Forelimb muscle (tissue), 1 donor: Measurements from ENCODE around the gene PCDH11X. TPM values are rescaled to one million over a fixed set of nuclear protein-coding genes. Genes with fewer than 3 reads are reported as not detected.
"Not testable (repeated sequence)": the region's sequence is repeated elsewhere in the genome, so short reads cannot be mapped to it uniquely, and the experiment has no call there.

Source experiments
- DNase-seq: peaks from one replicate; pipeline ENCODE4 v3.0.0-alpha.2; 2013; ENCODE audit warnings: low read depth
- polyA plus RNA-seq: library from polyadenylated mRNA; unstranded; fragments of 120-200 nt; gene quantifications from one replicate; pipeline ENCODE4 v1.2.1, GENCODE V29; 2013; ENCODE audit not compliant: insufficient read length

Gene PCDH11X, protein sequence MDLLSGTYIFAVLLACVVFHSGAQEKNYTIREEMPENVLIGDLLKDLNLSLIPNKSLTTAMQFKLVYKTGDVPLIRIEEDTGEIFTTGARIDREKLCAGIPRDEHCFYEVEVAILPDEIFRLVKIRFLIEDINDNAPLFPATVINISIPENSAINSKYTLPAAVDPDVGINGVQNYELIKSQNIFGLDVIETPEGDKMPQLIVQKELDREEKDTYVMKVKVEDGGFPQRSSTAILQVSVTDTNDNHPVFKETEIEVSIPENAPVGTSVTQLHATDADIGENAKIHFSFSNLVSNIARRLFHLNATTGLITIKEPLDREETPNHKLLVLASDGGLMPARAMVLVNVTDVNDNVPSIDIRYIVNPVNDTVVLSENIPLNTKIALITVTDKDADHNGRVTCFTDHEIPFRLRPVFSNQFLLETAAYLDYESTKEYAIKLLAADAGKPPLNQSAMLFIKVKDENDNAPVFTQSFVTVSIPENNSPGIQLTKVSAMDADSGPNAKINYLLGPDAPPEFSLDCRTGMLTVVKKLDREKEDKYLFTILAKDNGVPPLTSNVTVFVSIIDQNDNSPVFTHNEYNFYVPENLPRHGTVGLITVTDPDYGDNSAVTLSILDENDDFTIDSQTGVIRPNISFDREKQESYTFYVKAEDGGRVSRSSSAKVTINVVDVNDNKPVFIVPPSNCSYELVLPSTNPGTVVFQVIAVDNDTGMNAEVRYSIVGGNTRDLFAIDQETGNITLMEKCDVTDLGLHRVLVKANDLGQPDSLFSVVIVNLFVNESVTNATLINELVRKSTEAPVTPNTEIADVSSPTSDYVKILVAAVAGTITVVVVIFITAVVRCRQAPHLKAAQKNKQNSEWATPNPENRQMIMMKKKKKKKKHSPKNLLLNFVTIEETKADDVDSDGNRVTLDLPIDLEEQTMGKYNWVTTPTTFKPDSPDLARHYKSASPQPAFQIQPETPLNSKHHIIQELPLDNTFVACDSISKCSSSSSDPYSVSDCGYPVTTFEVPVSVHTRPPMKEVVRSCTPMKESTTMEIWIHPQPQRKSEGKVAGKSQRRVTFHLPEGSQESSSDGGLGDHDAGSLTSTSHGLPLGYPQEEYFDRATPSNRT (N-terminal part only)
- polyA plus RNA-seq: 0.04 TPM

DNA sequence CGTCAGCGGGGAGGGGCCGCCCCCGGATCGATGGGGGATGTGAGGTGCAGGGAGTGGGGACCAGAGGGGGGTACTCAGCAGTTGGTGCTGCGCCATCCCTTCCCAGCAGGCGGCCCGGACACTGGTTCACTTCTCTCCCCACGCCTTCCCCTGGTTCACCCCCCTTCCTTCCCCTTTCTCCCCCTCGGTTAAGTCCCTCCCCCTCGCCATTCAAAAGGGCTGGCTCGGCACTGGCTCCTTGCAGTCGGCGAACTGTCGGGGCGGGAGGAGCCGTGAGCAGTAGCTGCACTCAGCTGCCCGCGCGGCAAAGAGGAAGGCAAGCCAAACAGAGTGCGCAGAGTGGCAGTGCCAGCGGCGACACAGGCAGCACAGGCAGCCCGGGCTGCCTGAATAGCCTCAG, at the start of gene PCDH11X:
TSS of gene PCDH11X (plus strand) at position 241 of the 400 bp plus-strand sequence. CDS start 56,130 bp downstream, outside the sequence.
- DNase-seq: not testable (repeated sequence)

DNA sequence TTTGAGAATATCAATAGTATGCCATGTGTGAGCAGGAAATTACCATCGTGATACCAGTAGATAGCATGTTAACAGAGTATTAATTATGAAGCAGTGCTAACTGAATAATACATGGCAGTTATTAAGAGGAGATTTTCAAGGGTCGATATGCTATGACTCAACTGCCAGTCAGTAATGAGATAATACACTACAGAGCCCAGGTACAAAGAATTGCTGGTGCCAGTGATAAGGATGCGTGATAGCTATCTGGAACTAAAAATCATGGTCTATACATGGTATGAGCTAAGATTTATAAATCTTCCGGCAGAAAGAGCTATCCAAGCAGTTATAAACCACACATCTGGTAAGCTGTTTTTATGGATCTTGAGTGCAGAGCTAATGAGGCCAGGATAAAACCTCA, 31.7 kb upstream of the PCDH11X start:
- DNase-seq: not testable (repeated sequence)

DNA sequence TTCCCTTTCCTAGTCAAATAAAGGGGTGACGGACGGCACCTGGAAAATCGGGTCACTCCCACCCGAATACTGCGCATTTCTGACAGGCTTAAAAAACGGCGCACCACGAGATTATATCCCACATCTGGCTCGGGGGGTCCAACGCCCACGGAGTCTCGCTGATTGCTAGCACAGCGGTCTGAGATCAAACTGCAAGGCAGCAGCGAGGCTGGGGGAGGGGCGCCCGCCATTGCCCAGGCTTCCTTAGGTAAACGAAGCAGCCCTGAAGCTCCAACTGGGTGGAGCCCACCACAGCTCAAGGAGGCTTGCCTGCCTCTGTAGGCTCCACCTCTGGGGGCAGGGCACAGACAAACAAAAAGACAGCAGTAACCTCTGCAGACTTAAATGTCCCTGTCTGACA, 26.2 kb upstream of the PCDH11X start:
- DNase-seq: not testable (repeated sequence)

DNA sequence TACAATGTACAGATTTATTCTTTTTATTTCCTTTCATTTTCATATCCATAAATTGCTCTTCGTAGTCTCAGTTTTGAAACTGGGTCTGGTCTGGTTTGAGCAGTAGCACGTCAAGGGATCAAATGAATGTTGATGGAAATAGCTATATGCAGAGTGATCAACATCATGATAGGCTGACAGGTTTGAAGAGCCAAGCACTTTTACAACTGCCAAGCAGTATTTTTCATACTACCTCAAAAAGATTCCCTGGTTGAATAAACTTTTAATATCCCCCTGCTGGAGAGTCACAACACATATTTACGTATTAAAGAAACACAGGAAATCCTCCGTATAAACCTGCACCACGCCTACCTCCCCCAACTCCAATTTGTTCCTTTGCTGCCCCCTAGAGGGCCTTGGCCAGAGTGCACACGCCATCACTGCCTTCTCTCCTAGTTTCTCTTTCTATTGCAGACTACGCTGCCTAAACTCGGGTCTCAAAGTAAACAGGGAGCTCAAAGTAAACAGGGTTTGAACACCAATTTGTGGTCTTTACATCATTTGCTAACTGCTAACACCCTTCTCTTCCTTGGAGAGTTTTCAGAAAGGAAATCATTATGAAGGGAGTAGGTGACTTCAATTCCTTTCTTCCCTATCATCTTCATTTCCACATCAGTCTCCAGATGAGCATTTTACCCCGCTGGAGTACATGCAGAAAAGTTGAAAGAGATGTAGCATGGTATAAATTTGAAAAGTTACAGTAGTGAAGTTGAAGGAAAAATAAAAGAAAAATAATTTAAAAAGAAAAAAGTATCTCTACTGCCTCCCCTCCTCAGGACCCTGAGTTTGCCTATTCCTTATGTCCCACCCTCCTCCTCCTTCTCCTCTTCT, 8.3 kb upstream of the PCDH11X start:
- DNase-seq: not testable (repeated sequence)

DNA sequence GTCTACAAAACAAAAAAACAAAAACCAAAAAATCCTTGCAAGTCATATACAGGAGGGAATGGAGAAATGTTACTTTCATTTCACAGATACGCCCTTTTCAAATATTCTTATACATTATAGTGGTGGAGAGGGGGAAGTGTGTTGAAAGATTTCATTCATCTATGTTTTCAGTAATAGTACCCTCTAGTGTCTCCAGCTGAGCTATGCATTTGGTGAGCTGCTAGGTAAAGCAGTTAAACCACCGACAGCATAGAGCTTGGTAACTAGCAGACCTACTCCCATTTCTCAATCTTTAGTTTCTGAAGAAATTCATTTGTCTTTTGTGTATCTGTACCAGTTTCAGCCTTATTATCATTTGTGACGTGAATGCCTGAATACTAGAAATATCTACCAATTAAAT, 5.2 kb upstream of the PCDH11X start:
- not testable (repeated sequence) for DNase-seq

DNA sequence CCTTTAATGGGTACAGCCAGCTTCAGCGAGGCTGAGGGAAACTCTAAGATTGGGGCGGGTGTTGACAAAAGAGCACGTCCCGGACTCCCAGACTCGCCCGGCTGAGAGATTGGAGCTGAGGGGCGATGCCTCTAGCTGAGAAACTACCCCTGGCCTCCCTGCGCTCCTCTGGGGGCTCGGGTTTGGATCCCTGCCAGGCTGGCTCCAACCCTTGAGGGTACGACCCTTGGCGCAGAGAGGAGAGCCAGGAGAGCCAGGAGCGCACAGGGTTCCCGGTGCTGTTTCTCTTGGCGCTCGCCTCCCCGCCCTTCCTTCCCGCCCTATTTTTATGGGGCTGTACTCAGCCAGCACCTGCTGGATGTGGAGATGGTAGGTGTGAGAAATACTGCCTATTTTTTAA, 833 bp downstream of the PCDH11X start:
- not testable (repeated sequence) for DNase-seq

DNA sequence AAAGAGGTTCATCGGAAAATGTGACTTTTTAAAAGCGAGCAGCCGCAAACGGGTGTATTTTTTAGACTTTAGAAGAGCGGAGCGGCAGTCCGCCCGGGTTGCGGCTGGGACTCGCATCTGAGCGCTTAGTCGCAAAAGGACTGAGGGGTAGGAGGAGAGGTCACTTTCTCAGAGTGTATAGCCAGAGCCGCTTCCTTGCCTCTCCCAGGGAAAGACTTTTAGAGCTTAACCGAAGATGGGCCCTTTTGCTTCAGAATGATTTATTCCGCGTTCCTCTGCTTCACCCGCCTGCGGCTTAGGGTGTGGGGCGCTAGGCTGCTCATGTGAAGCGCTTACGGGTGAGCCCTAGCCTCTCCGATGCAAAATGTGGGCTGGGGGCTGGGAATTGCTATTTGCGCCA, 1.5 kb downstream of the PCDH11X start:
- not testable (repeated sequence) for DNase-seq

DNA sequence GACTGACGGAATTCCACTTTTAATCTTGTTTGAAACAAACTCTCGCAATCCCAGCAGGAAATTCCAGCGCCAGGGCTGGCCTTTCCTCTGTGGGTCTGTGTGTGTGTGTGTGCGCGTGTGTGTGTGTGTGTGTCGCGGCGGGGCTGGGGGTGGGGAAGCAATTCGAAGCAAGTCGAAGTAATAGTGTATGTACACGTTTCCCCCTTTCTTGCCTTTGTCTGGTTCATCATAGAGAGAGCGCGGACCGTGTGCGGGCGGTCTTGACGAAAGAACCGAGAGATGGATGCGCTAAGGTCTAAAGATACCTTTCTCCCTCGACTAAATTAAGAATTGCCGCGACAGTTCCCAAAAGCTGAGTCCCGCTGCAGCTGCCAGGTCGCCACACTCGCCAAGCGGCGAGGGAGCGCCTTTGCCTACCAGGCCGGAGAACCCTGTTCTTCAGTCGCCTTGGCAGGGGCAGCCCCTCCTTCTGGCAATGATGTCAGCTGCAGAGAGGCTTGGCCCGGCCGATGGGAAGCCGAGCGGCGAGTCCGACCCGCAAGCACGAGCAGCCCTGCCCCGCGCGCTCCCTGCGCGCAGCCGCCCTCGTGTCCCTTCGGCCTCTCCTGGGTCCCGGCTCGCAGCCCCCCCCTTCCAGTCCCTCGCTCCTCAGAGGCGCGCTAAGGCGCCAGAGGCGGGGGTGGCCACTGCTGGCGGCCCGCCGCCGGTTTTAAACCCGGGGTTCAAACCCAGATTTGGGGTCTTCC, 2.6 kb downstream of the PCDH11X start:
- DNase-seq: not testable (repeated sequence)

DNA sequence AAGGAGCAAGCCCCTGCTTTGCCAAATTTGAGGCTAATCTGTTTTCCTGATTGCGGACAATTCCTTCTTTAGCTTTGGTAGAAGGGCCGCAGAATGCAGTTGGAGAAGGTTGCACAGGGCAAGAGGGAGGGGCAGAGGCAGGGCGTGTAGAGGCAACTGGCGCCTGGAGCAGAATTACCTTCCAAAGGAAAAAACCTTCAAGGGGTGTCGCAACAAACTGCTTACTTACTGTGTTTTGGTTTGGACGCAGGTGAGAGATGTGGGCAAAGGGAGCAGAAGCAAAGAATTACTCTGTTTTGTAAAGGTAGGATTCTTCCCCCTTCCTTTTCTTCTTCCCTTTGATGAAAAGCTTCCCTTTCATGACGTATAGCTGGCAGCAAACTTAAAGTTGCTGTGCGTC, 3.6 kb downstream of the PCDH11X start:
- not testable (repeated sequence) for DNase-seq

DNA sequence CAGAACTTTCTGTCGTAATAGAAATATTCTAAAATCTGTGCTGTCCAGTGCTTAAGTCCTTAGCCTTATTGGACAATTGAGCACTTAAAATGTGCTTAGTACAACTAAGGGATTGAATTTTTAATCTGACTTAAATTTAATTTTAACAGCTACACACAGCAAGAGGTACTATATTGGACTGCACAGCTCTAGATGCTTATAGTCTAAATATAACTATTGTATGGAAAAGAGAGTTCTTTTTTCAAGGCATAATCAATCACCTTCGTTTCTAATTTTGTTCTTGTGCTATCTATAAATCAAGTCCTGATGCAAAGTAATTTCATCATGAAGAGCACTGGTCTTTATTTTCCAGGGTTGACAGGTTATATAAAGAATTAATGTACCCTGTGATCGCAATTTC, 38.4 kb downstream of the PCDH11X start:
- not testable (repeated sequence) for DNase-seq

DNA sequence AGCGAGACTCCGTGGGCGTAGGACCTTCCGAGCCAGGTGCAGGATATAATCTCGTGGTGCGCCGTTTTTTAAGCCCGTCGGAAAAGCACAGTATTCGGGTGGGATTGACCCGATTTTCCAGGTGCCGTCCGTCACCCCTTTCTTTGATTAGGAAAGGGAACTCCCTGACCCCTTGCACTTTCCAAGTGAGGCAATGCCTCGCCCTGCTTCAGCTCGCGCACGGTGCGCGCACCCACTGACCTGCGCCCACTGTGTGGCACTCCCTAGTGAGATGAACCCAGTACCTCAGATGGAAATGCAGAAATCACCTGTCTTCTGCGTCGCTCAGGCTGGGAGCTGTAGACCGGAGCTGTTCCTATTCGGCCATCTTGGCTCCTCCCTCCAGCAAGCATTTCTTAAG, 46.1 kb downstream of the PCDH11X start:
- DNase-seq: not testable (repeated sequence)
